GM12874 (cell line): ENCODE data around the gene PTMS.

Experiments used
- CTCF ChIP-seq: IDR thresholded peaks from 2 replicates; pipeline ENCODE4 v1.5.1; 2011; ENCODE audit warnings: low read depth, mild to moderate bottlenecking, control low read depth, low read length, moderate library complexity; ENCODE audit not compliant: insufficient read depth

PTMS gene

GRCh38 chr12:6819106-6820030, 53.2 kb downstream of the PTMS start:
- no peak for TF ChIP-seq CTCF

- TF ChIP-seq CTCF: no peak
Measured at GRCh38 chr12:6820166-6820565, 54.0 kb downstream of the PTMS start.
